Dedifferentiated amniotic fluid mesenchymal stem cell (primary cell): ENCODE measurements around the gene ARL6IP4.

ENCODE experiments used
- DNase-seq: peaks from one replicate; pipeline ENCODE4 v3.0.0-alpha.2; 2016; ENCODE audit errors: extremely low spot score

The ARL6IP4 gene

DNA sequence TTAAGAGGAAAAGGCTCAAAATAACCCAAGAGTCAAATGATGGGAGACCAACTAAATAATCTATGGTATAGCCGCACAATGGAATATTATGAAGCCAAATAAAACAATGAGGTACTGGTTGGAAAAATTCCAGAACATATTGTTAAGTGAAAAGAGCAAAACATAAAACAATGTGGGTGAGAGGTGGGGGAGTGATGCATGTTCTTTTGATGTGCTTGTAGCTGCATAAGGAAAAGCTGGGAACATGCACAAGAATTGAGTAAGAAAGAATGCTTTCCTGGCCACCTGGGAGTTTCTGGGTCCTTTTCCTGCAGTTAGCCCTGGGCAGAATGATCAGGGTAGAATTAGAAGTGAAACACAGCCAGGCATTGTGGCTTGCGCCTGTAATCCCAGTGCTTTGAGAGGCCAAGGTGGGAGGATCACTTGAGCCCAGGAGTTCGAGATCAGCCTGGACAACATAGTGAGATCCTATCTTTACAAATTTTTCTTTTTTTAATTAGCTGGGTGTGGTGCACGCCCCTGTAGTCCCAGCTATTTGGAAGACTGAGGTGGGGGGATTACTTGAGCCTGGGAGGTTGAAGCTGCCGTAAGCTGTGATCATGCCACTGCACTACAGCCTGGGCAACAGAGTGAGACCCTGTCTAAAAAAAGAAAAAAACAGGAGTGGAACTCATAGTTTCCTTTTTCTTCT lies 22.1 kb upstream of the ARL6IP4 start:
- DNase-seq: no peak

DNA sequence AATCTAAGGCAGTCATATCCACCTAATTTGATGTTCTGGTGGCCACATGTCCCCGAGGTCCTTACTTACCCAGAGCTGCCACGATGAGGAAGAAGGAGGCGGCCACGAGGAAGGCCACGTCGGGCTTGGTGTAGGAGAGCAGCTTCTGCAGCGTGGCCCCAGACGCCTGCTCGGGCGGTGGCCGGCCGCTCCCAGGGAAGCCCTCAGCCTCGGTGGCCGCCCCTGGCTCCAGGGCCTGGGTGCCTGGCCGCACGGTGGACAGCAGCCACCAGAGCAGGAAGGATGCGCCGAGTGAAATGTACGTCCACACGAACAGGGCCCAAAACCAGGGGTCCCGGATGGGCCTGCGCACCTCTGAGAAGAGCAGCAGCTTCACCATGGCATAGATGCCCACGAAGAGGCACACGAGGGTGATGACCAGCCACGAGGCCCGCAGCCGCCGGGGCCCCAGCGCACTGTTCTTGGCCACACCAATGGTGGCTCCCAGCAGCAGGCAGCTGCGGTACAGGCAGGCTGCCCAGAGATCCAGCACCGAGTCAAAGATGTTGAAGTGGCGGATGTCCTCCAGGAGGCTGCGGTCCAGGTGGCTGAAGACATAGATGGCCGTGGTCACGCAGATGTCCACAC lies 20.8 kb upstream of the ARL6IP4 start:
- no peak for DNase-seq

DNA sequence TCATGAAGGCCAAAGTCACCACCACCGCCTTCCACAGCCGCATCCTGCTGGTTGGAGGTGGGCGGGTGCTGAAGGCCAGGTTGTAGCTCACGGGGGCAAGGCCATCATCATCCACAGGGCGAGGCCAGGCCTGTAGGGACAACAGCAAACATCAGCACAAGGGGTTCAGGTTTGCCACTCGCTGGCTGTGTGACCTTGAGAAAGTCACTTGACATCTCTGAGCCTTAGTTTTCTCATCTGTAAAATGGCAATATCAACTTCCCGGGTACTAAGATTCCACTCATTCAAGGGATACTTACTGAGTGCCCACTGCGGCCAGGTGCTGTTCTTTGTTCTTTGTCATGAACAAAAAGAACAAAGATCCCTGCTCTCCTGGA lies 20.3 kb upstream of the ARL6IP4 start:
- no peak for DNase-seq

DNA sequence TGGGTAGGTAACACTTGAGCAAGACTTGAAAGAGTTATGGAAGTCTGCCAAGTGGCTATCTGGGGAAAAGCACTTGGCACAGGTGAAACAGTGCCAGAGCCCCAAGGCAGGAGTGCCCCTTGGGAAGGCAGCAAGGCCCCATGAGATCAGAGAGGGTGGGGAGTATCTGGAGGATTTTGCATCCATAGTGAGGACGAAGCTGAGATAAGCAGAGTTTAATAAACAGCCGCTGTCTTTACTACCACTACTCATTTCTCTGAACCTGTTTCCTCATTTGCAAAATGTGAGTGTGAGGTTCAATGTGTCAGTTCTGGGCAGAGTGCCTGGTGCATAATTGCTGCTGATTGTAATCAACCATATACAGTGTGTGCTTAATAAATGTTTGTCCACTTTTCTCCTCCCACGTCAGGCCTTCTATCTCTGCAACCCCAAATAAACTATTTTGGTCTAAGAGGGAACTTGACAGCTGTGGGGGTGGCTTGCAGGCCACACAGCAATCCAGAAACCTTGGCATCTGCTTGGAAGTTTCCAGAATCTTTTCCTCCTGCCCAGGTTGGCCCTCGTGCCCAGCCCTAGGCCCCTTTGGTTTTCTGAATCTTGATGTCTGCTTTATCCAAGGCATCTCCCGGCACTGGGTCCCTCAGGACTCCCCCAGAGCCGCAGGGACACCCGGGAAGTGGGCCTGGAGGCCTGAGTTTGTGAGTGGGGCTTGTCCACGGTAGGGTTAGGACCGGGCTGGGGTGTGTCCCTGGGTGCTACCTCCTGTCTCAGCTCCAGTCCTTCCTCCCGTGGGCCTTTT lies 18.8 kb upstream of the ARL6IP4 start:
- no peak for DNase-seq

DNA sequence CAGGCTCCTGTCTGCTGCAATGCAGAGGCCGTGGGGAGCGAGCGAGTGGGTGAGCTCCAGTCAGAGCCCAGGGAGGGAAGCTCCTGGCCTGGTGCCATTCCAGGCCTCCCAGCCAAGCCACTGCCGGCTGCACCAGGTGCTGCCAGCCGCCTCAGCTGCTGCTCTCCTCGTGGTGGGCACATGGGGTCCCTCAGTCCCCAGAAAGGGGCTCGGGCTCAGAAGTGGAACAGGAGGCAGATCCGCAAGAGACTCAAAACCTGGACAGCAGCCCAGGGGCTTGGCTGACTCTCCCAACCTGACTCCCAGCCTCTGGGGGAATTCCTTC lies 16.6 kb upstream of the ARL6IP4 start:
- no peak for DNase-seq

DNA sequence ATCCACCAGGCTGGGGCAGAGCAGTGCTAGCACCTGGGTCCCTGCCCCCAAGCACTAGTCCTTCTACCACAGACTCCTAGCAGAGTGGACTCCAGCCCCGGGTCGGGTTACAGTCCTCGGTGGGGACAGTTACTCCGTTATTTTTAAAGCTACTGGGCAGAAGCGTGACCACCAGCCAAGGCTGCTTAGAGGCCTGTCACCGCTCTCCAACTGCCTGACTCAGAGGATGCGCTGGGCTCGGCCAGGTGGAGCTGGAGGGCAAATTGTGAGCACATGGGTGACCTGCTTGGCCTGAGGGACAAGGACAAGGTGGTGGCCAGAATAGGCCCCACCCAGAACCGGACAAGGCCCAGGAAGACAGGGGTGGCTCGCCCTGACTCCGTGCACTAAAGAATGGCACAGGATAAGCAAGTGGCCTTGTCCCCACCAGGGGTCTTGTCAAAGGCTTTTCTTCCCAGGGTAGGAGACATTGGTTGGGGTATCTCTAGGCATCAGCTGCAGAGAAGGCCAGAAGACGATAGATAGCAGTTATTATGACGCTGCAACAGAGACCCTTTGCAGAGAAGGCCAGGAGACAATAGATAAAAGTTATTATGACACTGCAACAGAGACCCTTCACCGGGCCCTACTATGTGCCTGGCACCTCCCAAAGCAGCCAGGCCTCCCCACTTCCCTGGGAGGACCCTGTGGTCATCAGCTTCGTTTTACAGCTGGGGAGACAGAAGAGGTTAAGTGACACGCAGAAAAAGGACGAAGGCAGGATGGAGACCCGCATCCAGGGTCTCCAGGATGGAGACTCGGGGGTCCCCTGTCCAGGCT lies 15.8 kb upstream of the ARL6IP4 start:
- DNase-seq: no peak

DNA sequence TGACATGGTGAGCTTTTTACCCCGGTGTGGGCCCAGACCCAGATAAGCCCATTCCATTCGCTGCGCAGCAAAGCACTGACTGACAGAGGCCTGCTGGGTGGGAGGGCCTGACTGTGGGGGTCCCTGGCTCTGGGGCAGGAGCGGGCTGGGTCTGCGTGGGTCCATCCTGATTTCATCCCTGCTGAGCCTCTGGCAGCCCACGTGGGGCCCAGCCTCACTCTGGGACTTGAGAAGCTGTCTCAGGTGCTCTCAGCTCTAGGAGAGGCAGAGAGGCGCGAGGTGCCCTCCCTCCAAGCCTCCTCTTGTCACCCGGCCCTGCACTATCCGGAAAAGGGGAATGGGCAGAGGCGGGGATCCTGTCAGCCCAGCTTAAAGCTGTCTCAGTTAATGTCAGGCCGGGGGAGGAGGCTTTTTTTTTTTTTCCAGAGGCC lies 15.1 kb upstream of the ARL6IP4 start:
- no peak for DNase-seq

DNA sequence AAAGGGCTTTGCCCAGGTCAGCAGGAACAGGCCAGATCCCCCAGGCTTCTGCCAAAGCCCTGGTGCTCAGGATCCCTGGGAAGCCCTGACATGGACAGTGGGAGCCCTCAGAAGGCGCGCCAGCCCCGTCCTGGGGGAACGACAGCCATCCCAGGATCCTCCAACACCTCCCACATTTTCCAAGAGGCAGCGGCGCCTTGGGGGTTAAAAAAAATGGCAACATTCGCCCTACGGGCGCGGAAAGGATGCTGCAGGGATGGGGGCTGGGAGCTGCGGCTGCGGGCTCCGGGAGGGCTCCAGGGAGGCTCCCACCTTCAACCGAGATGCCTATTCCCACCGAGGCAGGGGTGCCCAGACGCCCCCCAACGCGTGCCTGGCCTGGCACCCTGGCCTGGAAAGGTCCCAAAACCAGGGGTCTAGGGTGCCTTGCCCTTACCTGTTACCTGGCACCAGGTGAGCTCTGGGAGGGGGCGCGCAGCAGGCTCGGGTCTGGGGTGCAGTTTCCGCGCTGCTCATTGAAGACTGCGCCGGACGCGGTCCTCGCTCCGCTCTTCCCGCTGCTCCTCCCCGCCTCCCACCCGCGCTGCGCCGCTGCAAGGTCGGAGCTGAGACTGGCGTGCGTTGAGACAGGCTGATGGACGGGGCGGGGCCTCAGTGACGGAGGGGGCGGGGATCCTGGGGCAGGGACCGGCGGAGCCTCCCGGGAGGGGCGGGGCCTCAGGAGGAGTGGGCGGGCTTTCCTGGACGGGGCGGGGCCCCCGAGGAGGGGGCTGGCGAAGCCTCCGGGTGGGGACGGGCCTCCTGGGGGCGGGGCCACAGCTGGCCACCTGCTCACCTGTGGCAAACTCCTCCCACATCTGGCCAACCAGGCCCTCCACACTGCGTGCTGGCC lies 14.4 kb upstream of the ARL6IP4 start, which contains the start of gene ABCB9:
Gene ABCB9, minus strand, starts transcription at position 613 of the 892 bp plus-strand sequence. CDS start 6,228 bp downstream, outside the sequence.
- peak; percentile 87 for DNase-seq

DNA sequence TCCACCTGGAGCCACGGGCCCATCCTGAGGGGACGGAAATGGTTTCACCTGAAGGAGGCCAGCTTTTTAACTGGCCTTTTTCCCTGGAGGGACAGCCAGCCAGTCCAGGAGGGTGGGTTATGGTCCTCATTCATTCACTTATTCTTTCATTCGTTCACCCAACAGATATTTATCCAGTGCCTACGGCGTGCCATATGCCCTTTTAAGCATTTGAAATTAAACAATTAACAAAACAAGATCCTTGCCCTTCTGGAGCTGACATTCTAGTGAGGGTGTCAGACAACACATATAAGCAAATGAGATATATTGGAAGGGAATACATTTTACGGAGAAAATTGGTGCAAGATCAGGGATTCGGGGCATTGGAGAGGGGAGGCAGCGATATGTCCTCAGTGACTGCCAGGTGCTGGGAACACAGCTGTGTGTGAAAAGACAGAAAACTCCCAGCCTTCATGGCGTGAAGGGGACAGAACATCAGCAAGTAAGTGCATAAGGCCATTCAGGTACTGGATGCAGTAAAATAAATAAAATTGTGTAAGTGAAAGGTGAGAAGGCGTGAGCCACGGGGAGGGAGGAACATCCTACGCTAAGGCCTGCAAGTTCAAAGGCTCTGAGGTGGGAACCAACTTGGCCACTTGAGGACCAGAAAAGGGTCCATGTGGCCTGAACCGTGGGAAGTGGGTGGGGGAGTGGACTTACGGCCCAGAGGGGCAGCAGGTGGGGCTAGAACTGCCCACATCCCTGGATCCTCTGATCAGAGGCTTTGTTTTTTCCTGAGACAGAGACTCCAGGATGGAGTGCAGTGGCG lies 13.5 kb upstream of the ARL6IP4 start:
- DNase-seq: no peak

DNA sequence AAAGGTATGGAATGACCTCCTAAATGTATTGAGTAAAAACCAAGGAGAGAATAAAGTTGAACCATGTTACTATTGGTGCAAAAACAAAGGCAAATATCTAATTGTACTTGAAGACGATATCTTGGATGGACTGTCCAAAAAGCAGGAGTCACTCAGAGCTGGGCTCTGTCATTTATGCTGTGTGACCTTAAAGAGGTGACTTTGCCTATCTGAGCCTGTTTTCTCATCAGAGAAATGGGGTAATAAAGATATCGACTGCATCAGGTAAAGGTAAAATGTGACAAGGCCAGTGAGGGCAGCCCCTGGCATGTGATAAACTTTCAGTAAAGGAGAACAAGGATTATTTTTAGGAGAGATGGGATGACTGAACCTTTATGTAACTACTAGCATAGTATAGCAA lies 12.4 kb upstream of the ARL6IP4 start:
- no peak for DNase-seq

DNA sequence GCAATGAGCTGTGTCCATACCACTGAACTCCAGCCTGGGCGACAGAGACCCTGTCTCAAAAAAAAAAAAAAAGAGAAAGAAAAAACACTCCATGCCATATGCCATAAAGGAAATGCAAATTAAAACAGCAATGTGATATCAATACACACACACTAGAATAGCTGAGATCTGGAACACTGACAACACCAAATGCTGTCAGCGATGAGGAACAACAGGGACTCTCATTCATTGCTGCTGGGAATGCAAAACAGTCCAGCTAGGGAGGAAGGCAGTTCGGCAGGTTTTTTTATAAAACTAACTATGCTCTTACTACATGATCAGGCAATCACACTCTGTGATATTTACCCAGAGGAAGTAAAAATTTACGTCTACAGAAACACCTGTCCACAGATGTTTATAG lies 10.8 kb upstream of the ARL6IP4 start:
- no peak for DNase-seq

DNA sequence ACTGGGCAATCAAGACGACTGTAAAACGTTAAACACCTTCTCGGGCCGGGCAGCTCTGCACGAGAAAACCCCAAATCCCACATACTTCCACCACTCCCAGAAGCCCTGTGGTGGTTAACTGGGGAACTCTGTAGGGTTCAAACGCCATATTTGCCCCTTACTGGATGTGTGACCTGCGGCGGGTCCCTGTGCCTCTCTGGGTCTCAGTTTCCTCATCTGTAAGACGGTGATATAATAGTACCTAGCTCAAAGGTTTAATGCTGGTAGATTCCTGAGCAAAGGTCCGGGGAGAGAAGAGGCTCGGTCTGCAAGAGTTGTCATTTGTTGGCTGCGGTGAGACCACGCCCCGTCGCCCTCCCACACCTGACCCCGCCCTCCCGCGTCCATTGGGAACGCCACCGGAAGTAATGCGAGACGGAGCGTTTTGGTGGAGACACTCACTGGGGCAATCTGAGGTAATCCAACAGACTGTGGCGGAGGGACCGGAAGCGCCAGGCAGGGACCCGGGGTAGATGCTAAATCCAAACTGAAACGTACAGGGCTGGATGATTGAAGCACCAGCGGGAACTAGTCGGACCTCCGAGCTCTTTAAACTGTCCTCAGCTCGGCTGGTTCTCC lies 6.1 kb upstream of the ARL6IP4 start:
- peak; percentile 98 for DNase-seq

DNA sequence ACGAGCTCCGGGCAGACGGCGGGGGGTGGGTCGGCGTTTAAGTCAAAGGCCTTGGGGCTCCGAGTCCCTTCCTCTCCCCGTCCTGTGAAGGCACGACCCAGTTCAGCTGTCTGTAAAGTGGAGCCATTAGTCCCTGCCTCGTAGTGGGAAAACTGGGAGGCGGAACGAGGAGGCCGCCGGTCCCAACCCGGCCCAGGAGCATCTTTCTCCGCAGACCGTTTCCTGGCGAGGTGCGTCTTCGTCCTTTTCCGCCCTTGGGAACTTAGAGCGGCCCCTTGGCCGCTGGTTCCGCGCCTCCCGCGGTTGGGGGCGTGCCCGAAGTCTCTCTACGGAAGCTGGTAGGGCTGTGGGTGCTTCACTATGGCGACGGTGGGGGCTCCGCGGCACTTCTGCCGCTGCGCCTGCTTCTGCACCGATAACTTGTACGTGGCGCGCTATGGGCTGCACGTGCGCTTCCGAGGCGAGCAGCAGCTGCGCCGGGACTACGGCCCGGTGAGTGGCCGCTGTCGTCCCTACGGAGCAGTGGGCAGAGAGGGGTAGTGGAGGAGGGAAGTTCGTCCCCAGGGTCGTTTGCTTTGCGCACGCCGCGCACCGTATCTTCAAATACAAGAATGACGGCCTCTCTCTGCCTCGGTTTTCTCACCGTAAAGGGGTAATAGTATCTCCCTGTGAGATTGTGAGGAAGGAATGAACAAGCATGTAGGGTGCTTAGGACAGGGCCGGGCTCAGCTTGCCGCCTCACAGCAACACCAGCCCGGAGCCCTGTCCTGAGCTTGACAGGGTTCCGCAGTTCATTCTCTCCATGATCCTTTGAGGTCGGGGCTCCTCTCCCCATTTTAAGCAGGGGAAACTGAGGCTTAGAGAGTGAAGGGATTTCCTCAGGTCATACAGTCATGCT lies 5.3 kb upstream of the ARL6IP4 start, which contains the start of gene OGFOD2:
Gene OGFOD2, plus strand, starts transcription at position 353 of the 898 bp plus-strand sequence. Its CDS starts 8 bp downstream, at position 361.
- peak; percentile 86 for DNase-seq

DNA sequence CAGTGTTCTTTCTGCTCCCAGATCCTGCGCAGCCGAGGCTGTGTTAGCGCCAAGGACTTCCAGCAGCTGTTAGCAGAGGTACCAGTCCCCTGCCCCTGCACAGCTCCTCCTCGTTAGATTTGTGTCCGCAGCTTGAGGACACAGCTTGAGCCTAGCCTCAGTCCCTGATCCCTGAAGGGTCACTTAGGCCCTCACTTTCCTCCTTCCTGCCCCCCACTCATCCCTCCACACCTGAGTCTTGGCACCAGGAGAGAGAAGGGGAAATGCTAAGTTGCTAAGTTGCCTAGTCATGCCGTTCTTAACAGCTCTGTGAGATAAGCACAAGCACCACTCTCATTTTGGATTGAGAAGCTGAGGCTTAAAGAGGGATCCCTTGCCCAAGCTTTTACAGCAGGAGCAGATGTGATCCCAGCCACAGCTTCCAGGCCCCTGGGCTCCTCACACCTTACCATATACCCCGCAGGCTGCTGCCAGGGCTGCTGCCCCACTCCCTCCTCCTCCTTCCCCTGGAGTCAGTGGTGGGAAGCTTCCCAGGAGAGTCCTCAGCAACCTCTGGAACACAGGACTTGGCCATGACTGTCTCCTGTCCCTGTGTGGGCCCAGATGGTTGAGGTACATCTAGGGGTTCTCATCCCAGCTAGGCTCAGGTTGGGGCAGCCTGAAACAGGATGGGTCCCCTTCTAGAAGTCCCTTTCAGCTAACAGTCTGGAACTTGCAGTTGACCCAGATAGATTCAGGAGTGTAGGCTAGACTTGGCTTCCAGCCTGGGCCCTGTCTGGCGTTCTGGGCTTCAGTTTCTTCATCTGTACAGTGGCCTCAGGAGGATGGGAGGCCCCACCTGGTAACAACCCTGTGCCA lies 4.5 kb upstream of the ARL6IP4 start:
- DNase-seq: no peak

DNA sequence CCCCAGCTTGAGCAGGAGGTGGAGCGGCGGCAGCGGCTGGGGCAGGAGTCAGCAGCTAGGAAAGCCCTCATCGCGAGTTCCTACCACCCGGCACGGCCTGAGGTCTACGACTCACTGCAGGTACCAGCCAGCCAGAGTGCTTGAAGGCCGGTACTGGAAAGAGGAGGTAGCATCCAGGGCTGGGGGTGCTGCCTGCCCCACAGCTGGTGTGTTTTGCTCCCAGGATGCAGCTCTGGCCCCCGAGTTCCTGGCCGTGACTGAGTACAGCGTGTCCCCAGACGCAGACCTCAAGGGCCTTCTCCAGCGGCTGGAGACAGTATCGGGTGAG lies 3.9 kb upstream of the ARL6IP4 start:
- DNase-seq: no peak

DNA sequence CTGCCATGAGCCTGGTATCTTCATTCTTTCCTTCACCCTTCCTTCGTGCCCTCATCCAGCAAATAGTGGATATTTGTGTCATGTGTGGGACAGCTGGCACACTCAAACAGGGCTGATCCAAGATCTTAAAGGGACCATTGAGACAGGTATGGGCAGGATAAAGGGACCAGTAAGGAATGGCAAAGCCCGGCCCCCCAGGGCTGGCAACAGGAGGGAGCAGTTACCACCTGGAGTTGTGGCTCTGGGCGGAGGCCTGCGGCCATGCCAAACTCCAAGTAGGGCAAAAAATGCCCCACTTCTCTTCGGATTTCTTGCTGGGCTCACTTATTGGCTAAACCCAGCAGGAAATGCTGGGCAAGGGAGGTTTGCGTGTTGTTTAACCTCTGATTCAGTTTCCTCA lies 3.3 kb upstream of the ARL6IP4 start:
- DNase-seq: no peak

DNA sequence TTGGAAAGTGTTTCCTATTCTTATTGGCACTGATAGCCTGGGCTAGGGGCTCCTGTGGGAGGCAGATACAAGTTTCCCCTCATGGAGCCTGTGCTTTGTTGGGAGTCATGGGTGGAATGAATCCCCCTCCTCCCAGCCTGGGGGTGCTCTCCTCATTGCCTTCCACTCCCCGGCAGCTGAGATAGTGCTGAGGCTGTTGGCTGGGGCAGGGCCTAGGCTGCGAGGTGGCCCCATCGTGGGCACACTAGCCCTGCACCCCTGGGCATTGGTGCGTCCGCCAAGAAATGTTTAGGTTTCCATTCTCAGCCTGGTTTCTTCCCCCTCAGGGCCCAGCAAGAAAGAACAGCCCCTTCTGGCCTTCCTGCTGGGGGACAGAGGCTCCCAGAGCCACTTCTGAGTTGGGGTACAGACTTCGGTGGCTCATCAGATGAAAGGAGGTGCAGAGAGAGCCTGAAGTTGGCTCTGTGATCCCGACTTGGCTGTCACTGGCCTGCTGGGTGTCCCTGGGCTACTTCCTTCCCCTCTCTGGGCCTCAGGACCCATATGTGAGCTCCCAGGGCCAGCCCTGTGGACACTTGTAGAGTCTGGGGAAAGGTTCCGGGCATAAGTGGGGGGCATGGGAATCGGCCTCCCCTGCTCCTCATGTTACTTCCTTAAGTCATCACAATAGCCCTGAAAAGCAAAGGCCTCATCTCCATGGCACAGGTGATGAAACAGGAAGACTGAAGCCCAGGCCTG lies 2.7 kb upstream of the ARL6IP4 start:
- DNase-seq: no peak
